Common myeloid progenitor, CD34-positive (primary cell): Measurements from ENCODE around the gene RRP12.

Source experiments
- CTCF ChIA-PET: fragments of 350-600 bp; sonication (Branson Sonifier 250); formaldehyde crosslinking; loops from one replicate; lab custom pipeline; 2021; ENCODE audit warnings: antibody characterized with exemption; lab: Charles Lee
- POLR2A ChIA-PET: fragments of 350-600 bp; sonication (Branson Sonifier 250); formaldehyde crosslinking; loops from one replicate; lab custom pipeline; 2021; ENCODE audit warnings: antibody characterized with exemption; lab: Charles Lee
- DNase-seq, 3 donors: peaks; one replicate each; pipeline versions ENCODE4 v3.0.0 to v3.0.0-alpha.2; 2013
- H3K27ac ChIP-seq, 2 experiments: 1 replicate in 1 of 2; 2 replicates in 1 of 2; pipeline ENCODE4 v1.7.0; 2013; ENCODE audit warnings: inconsistent platforms in 2 of 2, low read length in 2 of 2, mild to moderate bottlenecking in 2 of 2, low read depth in 1 of 2, moderate library complexity in 1 of 2; ENCODE audit not compliant: severe bottlenecking in 2 of 2, insufficient read depth in 1 of 2, poor library complexity in 1 of 2
- H3K27me3 ChIP-seq, 5 experiments: replicated peaks in 2 of 5; 1 replicate in 3 of 5; 2 replicates in 2 of 5; pipeline versions ENCODE4 v1.6.1 to v1.7.0; 2013; ENCODE audit warnings: low read length in 4 of 5, mild to moderate bottlenecking in 2 of 5, moderate library complexity in 2 of 5, inconsistent platforms in 1 of 5; ENCODE audit not compliant: insufficient read depth in 5 of 5, control insufficient read depth in 4 of 5
- H3K36me3 ChIP-seq, 4 experiments: 1 replicate in 2 of 4; 2 replicates in 2 of 4; pipeline versions ENCODE4 v1.6.1 to v1.7.0; 2013; ENCODE audit warnings: low read length in 3 of 4, control low read depth in 1 of 4, mild to moderate bottlenecking in 1 of 4; ENCODE audit not compliant: control insufficient read depth in 4 of 4, insufficient read depth in 4 of 4
- H3K4me1 ChIP-seq, 4 experiments: 1 replicate in 3 of 4; 2 replicates in 1 of 4; pipeline versions ENCODE4 v1.6.1 to v1.7.1; 2013; ENCODE audit warnings: low read length in 3 of 4, mild to moderate bottlenecking in 3 of 4, control low read depth in 1 of 4, inconsistent platforms in 1 of 4, moderate library complexity in 1 of 4; ENCODE audit not compliant: control insufficient read depth in 4 of 4, insufficient read depth in 4 of 4; ENCODE audit errors: control extremely low read depth in 1 of 4
- H3K4me3 ChIP-seq, 7 experiments: 1 replicate in 4 of 7; 2 replicates in 3 of 7; pipeline versions ENCODE4 v1.5.1 to v1.7.0; 2013; ENCODE audit warnings: mild to moderate bottlenecking in 7 of 7, low read length in 6 of 7, moderate library complexity in 6 of 7, inconsistent platforms in 2 of 7, low read depth in 2 of 7, control low read depth in 1 of 7; ENCODE audit not compliant: insufficient read depth in 4 of 7, control insufficient read depth in 1 of 7; ENCODE audit errors: extremely low read depth in 1 of 7
- H3K9me3 ChIP-seq, 5 experiments: 1 replicate in 4 of 5; 2 replicates in 1 of 5; pipeline versions ENCODE4 v1.6.1 to v1.7.1; 2013; ENCODE audit warnings: low read length in 4 of 5, mild to moderate bottlenecking in 2 of 5, inconsistent platforms in 1 of 5, low read depth in 1 of 5, moderate library complexity in 1 of 5; ENCODE audit not compliant: control insufficient read depth in 4 of 5, insufficient read depth in 2 of 5; ENCODE audit errors: control extremely low read depth in 1 of 5
- WGBS: methylation state at CpG from one replicate; pipeline ENCODE4 v1.1.5; 2013; ENCODE audit not compliant: insufficient coverage; 5-methylcytosine and 5-hydroxymethylcytosine counted together

The RRP12 gene

GRCh38 chr10:97365761-97366351, 35.3 kb downstream of the RRP12 start:
- DNase-seq = peak; percentile 68 to 85 (median 85)
- Histone ChIP-seq H3K9me3 (no peaks in the 10 kb centered on the region), H3K27me3 (no peaks in the 10 kb centered on the region), H3K36me3 (peaks cover 4 to 77% (median 48%) of the 10 kb centered on the region in 4 experiments), H3K4me1 (peaks cover 5 to 31% (median 23%) of the 10 kb centered on the region in 4 experiments), H3K4me3 (peak overlapping the region in 3 of 7 experiments; percentile 14 to 28 (median 15)), H3K27ac (no peak overlapping the region)
- WGBS = 29% methylated on average over 11 of the region's 19 CpGs
- POLR2A ChIA-PET = no interaction called here
- CTCF ChIA-PET = interaction anchor here (0.7 to 2.9 kb wide), 6 partner anchors 10 to 284 kb away, joined by 3 to 13 read pairs (median 4); no protein-coding TSS in a partner anchor

- Histone ChIP-seq H3K9me3 (no peaks in the 10 kb centered on the region), H3K36me3 (peaks cover 0 to 80% (median 43%) of the 10 kb centered on the region in 4 experiments), H3K27me3 (no peaks in the 10 kb centered on the region), H3K4me1 (peaks cover 5 to 31% (median 23%) of the 10 kb centered on the region in 4 experiments), H3K27ac (no peak overlapping the region), H3K4me3 (no peak overlapping the region)
- CTCF ChIA-PET = no interaction called here
- POLR2A ChIA-PET = no interaction called here
- DNase-seq = no peak
- 100% methylated on average over 4 of the region's 4 CpGs for WGBS
Measured at GRCh38 chr10:97363071-97363470, 38.1 kb downstream of the RRP12 start.

GRCh38 chr10:97362310-97363033, 38.7 kb downstream of the RRP12 start:
- H3K27me3 ChIP-seq = no peaks in the 10 kb centered on the region
- H3K9me3 ChIP-seq = no peaks in the 10 kb centered on the region
- POLR2A ChIA-PET = no interaction called here
- no peak overlapping the region for H3K27ac ChIP-seq
- WGBS = 95% methylated on average over 11 of the region's 11 CpGs
- peaks cover 5 to 31% (median 23%) of the 10 kb centered on the region in 4 experiments for H3K4me1 ChIP-seq
- CTCF ChIA-PET = no interaction called here
- H3K36me3 ChIP-seq = peaks cover 0 to 80% (median 42%) of the 10 kb centered on the region in 4 experiments
- no peak for DNase-seq
- no peak overlapping the region for H3K4me3 ChIP-seq

- 98% methylated on average over 8 of the region's 11 CpGs for WGBS
- ChIA-PET POLR2A (no interaction called here), CTCF (no interaction called here)
- Histone ChIP-seq H3K4me3 (no peak overlapping the region), H3K4me1 (peaks cover 5 to 28% (median 22%) of the 10 kb centered on the region in 4 experiments), H3K36me3 (peaks cover 5 to 79% (median 39%) of the 10 kb centered on the region in 4 experiments), H3K27me3 (no peaks in the 10 kb centered on the region), H3K27ac (no peak overlapping the region), H3K9me3 (no peaks in the 10 kb centered on the region)
- DNase-seq = no peak
Measured at GRCh38 chr10:97361537-97361901, 39.6 kb downstream of the RRP12 start.

DNA sequence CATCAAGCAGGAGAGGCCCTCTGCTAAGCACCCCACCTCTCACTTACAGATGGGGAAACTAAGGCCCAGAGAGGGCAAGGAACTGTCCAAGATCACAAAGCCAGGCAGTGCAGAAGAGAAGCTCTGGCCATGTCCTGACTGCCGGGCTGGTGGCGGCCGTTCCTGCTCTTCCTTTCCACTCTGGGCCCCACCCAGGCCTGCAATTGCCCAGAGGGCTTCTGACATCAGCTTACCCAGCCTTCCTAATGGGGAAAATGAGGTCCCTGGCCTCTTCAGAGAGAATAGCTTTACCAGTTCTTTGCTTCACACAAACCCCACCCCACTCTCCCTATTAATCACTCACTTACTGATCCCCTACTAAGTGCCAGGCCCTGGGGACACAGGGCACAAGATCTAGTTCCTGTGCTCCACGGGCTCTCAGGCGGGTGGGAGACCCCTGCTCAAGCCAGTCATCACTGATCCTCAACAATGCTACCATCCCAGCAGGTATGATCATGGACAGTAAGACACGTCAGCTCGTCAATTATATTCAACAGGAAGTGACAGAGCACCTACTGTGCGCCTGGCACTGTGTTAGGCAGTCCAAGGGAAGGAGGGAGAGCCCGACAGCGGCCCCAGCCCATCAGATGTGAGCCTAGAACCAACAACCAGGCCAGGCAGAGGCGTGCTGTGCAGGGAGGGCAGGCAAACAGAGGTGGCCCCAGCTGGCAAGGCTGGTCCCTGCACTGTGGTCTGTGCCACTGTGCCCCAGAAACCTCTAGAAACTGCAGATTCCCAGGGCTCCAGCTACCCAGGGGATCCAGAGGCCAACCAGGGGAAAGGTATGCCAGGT, 40.2 kb downstream of the RRP12 start:
- ChIA-PET CTCF (no interaction called here), POLR2A (no interaction called here)
- WGBS = 97% methylated on average over 11 of the region's 11 CpGs
- Histone ChIP-seq H3K9me3 (no peaks in the 10 kb centered on the region), H3K27ac (no peak overlapping the region), H3K36me3 (peaks cover 5 to 80% (median 41%) of the 10 kb centered on the region in 4 experiments), H3K4me1 (peaks cover 5 to 28% (median 22%) of the 10 kb centered on the region in 4 experiments), H3K4me3 (no peak overlapping the region), H3K27me3 (no peaks in the 10 kb centered on the region)
- DNase-seq = no peak

- H3K36me3 ChIP-seq = peaks cover 5 to 75% (median 34%) of the 10 kb centered on the region in 4 experiments
- H3K9me3 ChIP-seq = no peaks in the 10 kb centered on the region
- H3K4me3 ChIP-seq = no peak overlapping the region
- no peaks in the 10 kb centered on the region for H3K27me3 ChIP-seq
- peaks cover 4 to 20% (median 18%) of the 10 kb centered on the region in 4 experiments for H3K4me1 ChIP-seq
- 100% methylated on average over 2 of the region's 3 CpGs for WGBS
- no peak for DNase-seq
- ChIA-PET POLR2A (no interaction called here), CTCF (interaction anchor here (1.1 to 5.4 kb wide), 5 partner anchors 9 to 85 kb away, joined by 3 to 36 read pairs (median 7); no protein-coding TSS in a partner anchor)
- H3K27ac ChIP-seq = no peak overlapping the region
Measured at GRCh38 chr10:97358781-97359180, 42.4 kb downstream of the RRP12 start.
